ENCODE results near the gene S100A8.

GRCh38 chr1:153402226-153402625 lies 11.4 kb upstream of the S100A8 start:
- TF ChIP-seq POLR2AphosphoS5 (IDR thresholded peaks at IDR 0.05; ENCODE audit: borderline replicate concordance, low read depth, low read length) (no peak), EZH2 (IDR thresholded peaks at IDR 0.05) (no peak), FOXP2 (optimal IDR thresholded peaks at IDR 0.05; ENCODE audit: control extremely low read depth, extremely low read length, insufficient read depth) (no peak)
